Rectal smooth muscle tissue (tissue), 1 donor: ENCODE data around the gene NAT9.

Experiments used
- H3K27ac ChIP-seq: one replicate; pipeline ENCODE4 v1.7.0; 2013; ENCODE audit warnings: low read depth, low read length, inconsistent platforms
- H3K27me3 ChIP-seq: one replicate; pipeline ENCODE4 v1.7.0; 2013; ENCODE audit warnings: low read length; ENCODE audit not compliant: control insufficient read depth, insufficient read depth
- H3K36me3 ChIP-seq: one replicate; pipeline ENCODE4 v1.7.0; 2013; ENCODE audit warnings: low read length; ENCODE audit not compliant: control insufficient read depth, insufficient read depth
- H3K4me1 ChIP-seq: one replicate; pipeline ENCODE4 v1.7.0; 2013; ENCODE audit warnings: low read length; ENCODE audit not compliant: control insufficient read depth, insufficient read depth
- H3K4me3 ChIP-seq: one replicate; pipeline ENCODE4 v1.7.0; 2013; ENCODE audit warnings: low read length
- H3K9ac ChIP-seq: one replicate; pipeline ENCODE4 v1.7.0; 2013; ENCODE audit warnings: low read length

Gene NAT9

DNA sequence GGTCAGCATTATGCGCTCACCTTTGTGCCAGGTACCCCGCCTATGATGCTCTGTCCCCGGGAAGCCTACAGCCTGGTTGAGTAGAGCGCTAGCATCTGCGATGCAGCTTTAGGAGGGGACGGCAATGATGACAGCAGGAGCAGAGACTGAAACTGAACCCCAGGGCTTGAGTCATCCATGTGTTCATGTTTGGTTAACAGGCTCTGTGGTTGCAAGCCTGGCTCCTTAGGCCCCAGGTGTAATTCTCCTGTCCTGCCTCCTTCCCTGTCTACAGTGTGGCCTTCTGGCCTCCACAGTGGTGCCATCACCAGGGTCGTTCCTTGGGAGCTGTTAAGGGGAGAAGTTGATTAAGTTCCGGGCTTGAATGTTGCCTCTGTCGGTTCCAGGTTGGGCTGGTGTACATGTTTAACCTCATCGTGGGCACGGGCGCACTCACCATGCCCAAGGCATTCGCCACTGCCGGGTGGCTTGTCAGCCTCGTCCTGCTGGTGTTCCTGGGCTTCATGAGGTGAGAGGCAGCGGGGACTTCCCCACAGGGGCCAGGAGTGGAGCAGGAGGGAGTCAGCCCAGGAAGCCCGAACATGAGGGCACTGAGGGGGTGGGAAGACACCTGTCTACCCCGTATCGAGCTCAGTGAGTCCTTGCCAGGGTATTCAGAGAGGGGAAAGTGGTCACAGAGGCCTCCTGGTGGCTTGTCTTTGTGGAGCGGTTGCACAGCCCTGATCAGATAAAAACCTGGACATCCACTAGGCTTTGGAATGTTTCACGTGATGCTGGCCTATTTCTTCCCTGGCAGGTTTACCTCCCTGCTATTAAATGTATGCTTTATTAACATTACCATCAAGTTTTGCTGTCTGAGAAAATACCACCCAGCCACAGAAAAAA is 9.2 kb upstream of the NAT9 start:
- no peak overlapping the region for H3K4me3 ChIP-seq
- no peaks in the 10 kb centered on the region for H3K4me1 ChIP-seq
- no peak overlapping the region for H3K9ac ChIP-seq
- no peaks in the 10 kb centered on the region for H3K27me3 ChIP-seq
- H3K36me3 ChIP-seq, result peaks cover 8% of the 10 kb centered on the region
- H3K27ac ChIP-seq, result no peak overlapping the region

DNA sequence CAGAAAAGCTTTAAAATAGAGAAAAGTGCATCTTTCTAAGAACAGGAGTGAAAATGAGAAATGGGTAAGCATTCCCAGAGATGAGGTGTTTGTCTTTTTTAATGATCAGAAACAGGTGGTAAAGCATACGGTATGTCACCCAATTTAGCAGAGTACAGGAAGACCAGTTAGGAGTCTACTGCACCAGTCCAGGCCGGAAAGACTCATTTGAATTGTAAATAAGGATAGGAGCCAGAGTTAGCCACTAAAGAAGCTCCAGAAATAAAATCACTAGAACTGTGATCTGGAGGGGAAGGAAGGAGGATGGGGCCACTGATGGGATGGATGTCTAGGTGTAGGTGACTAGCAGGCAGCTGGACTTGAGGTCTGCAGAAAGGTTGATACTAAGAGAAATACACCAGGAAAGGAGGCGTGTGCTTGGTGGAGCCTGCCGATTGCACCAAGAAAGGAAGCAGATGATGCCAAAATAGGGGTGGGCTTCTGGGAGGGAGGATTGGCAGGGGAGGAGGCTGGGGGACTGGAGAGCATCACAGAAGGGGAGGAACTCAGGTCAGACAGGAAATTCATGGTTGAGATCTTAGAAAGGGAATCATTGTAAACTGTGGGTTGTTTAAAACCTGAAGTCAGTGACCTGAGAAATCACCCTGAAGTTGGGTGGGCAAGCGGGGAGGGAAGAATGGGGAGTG is 8.1 kb upstream of the NAT9 start:
- Histone ChIP-seq H3K4me3 (no peak overlapping the region), H3K27ac (no peak overlapping the region), H3K27me3 (no peaks in the 10 kb centered on the region), H3K4me1 (no peaks in the 10 kb centered on the region), H3K36me3 (peaks cover 3% of the 10 kb centered on the region), H3K9ac (no peak overlapping the region)

DNA sequence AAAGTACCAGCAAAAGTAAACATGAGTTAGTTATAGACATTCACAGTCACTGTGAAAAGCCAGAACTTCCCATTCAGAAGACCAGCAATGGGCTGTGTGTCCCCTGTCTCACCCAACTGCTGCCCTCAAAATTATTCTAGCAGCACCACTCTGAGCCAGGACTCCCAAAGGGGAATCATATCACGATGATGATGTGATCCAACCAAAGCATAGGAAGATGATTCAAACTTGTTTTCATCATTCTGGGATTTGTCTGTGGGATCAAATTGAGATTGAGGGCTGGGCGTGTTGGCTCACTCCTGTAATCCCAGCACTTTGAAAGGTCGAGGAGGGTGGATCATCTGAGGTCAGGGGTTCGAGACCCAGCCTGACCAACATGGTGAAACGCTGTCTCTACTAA is 6.4 kb upstream of the NAT9 start:
- Histone ChIP-seq H3K27me3 (no peaks in the 10 kb centered on the region), H3K27ac (no peak overlapping the region), H3K4me3 (no peak overlapping the region), H3K9ac (no peak overlapping the region), H3K36me3 (no peaks in the 10 kb centered on the region), H3K4me1 (no peaks in the 10 kb centered on the region)

DNA sequence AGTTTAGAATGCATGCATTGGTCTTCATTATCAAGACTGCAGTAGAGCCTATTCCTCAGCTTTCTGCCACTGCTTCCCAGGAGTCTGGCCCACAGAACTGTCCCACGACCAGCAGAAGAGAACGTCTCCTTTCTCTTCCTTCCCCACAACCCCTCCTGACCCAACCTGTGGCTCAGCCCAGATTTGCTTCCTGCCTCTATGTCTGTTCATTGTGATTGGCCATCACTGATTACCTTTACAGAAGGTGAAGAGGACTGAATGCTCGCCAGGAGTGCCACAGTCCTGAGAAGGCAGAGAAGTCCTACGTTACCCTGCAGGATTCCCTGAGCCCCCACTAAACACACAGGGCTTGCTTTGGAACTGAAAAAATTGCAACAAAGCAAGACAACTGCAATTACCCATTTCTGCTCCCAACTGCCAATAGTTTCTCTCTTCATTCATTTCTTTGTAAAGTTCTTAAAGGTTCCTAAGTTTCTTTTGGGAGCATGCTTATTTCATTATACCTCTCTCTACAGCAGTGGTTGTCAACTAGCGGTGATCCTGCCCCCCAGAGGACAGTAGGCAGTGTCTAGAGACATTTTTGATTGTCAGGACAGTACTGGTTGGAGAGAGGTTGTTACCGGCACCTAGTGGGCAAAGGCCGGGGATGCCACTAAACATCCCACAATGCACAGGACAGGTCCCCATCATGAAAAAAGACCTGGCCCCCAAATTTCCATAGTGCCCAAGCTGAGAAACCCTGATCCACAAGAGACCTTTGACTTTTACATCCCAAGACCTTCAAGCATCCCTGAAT is 4.5 kb upstream of the NAT9 start:
- Histone ChIP-seq H3K27ac (no peak overlapping the region), H3K4me1 (peaks cover 4% of the 10 kb centered on the region), H3K36me3 (no peaks in the 10 kb centered on the region), H3K9ac (no peak overlapping the region), H3K27me3 (no peaks in the 10 kb centered on the region), H3K4me3 (no peak overlapping the region)

DNA sequence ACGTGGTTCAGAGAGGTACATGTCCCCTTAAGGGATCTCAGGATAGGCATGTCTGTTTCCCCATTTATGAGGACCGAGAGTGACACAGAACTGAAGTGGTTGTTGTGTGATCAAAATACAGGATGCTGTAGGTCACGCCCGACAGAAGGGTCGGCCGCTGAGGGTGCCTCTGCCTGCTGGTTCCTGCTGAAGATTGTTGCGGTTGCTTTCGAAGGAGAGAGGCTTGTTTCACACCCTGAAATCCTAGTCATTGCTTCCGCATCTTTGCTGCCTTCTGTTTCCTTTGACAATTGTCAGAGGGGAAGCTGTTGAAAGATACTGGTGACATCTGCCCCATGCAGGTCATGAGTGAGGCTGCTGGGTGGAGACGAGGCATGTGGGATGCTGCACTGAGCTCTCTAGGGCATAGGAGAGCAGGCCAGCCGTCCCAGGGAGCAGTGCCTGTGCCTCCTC is 3.8 kb upstream of the NAT9 start:
- Histone ChIP-seq H3K9ac (no peak overlapping the region), H3K27me3 (no peaks in the 10 kb centered on the region), H3K4me3 (no peak overlapping the region), H3K4me1 (peaks cover 10% of the 10 kb centered on the region), H3K36me3 (no peaks in the 10 kb centered on the region), H3K27ac (no peak overlapping the region)

DNA sequence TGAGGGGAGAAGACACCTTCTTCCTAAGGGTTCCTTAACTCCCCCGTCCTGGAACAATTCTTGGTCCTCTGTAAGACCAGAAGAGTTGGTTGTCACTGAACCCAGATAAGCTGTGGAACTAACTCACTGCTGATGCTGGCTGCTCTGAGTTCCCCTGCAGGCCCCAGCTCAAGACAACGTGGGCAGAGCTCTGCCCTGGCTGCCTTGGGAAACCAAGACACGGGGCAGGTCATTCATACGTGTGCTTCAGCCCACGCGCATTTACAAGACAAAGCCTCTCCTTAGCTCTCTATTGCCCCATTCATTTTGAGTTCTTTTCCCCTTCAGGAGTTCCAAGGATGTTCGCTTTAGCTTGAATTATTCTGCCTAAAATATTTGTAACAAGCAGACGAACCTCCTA is 3.4 kb upstream of the NAT9 start:
- Histone ChIP-seq H3K27ac (peak overlapping the region; percentile 19), H3K9ac (no peak overlapping the region), H3K4me1 (peaks cover 10% of the 10 kb centered on the region), H3K27me3 (no peaks in the 10 kb centered on the region), H3K4me3 (no peak overlapping the region), H3K36me3 (no peaks in the 10 kb centered on the region)

DNA sequence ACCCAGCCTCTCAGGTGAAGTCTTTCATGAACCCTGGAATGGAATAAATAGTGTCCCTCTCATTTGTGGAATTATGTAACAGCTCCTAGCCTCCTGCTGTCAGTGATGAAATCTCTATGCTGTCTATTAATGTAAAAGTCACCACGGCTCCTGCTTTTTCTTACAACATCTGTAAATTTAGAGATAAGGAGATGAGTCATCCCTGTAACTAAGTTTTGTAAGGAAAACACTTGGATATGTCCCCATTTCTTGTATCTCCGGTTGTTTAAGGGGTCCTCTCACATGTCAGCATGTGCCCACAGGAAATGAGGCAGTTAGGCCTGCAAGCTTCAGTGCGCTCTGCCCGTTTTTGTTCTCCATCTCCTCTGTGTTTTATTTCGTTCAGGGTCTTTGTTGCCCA is 2.8 kb upstream of the NAT9 start:
- H3K4me3 ChIP-seq, result no peak overlapping the region
- no peak overlapping the region for H3K9ac ChIP-seq
- no peaks in the 10 kb centered on the region for H3K36me3 ChIP-seq
- no peaks in the 10 kb centered on the region for H3K27me3 ChIP-seq
- H3K27ac ChIP-seq, result no peak overlapping the region
- peaks cover 10% of the 10 kb centered on the region for H3K4me1 ChIP-seq

DNA sequence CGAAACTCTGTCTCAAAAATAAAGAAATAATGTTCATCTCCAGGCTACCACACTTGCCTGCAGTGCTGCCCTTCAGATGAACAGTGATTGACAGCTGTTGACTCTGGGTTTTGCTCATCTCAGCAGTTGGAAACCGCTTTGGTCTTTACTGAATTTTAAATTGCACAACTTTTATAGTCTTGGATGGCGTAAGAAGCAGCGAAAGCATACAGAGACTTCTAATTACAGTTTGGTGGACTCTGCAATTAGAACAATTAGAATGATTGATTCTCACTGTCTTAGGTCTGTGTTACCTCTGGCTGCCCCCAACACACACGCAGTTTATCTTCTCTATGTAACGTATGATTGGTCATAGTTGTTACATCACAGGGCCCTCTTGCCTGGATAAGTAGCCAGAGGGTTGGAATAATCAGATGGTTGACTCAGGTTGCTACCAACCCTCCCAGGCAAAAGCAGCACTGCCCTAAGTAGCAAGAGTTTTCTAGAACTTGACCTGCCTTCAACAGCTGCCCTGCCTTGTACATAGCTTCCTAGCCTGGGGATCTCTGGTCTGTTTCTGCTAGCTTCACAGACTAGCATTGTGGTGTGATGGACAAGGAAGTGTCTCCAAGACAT is 1.9 kb upstream of the NAT9 start:
- no peaks in the 10 kb centered on the region for H3K27me3 ChIP-seq
- H3K9ac ChIP-seq, result no peak overlapping the region
- H3K36me3 ChIP-seq, result peaks cover 7% of the 10 kb centered on the region
- H3K4me1 ChIP-seq, result peaks cover 10% of the 10 kb centered on the region
- no peak overlapping the region for H3K4me3 ChIP-seq
- no peak overlapping the region for H3K27ac ChIP-seq

DNA sequence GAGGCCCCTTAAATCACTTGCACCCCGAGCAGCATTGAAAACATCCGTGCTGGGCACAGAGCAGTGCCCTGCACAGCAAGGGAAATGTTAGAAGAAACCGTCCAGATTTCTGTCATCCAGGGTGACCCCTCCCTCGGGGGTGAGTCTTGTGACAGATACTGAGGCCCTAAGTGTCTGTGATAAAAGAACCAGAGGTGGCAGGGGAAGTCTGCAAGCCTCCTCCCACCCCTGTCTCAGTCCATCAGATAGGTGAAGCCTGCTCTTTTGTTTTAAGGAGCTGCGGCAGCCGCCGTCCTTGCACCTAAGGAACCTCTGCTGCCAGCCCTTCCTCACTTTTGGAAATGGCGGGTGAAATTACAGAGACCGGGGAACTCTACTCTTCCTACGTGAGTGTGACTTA is 845 bp upstream of the NAT9 start:
- H3K4me1 ChIP-seq, result peaks cover 10% of the 10 kb centered on the region
- no peak overlapping the region for H3K9ac ChIP-seq
- H3K4me3 ChIP-seq, result peak overlapping the region; percentile 95
- H3K27ac ChIP-seq, result no peak overlapping the region
- no peaks in the 10 kb centered on the region for H3K27me3 ChIP-seq
- peaks cover 17% of the 10 kb centered on the region for H3K36me3 ChIP-seq

DNA sequence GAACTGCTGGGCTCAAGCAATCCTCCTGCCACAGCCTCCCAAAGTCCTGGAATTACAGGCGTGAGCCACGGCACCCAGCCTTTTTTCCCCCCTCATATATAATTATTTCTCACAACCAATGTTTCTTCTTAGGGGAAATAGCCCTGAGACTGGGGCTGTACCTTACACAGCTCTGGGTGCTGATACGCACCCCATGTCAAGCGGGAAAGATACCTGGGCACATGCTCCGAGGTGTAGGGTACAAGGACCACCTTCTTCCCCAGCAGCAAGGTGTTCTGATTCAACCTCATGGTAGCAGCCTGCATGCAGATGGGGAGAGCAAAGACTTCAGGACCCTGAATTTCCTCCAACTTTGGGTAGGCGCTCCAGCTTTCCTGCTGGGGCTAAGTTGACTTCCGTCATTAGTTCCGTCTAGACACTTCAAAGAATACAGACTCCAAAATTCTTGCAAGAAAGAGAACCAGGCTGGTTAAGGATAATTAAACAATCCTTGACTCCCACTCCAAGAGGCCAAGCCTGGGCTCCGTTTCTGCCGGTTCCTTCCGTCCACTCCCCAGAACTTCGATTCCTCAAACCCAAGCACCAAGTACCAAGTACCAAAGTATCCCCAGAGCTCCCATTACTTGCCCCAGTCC is 619 bp downstream of the NAT9 start:
- Histone ChIP-seq H3K27ac (peak overlapping the region; percentile 57), H3K9ac (peak overlapping the region; percentile 66)

DNA sequence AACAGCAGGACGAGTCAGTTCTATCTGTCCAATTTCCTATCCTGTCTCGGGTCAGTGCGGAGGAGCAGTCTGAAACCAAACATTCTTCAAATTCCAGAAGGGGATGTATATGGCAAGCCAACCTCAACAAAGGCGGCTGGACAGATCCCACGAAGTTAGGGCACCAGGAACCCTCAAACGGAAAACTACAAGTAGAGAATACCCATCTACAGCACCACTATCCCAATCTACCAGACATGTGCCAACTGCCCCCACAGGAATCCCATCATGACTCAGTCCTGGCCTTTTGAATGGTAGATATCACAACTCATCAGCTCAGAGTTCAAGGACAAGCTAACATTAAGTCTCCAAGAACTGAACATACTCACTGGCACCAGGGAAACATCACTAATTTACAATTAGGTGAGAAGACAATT is 2.3 kb downstream of the NAT9 start:
- H3K36me3 ChIP-seq, result peaks cover 28% of the 10 kb centered on the region
- H3K27ac ChIP-seq, result no peak overlapping the region
- no peaks in the 10 kb centered on the region for H3K27me3 ChIP-seq
- H3K4me1 ChIP-seq, result peaks cover 10% of the 10 kb centered on the region
- H3K9ac ChIP-seq, result no peak overlapping the region
- H3K4me3 ChIP-seq, result no peak overlapping the region

More for the DNA sequence above, 619 bp downstream of the NAT9 start:
- H3K4me3 ChIP-seq, result peak overlapping the region; percentile 95
- H3K4me1 ChIP-seq, result peaks cover 10% of the 10 kb centered on the region
- peaks cover 28% of the 10 kb centered on the region for H3K36me3 ChIP-seq
- no peaks in the 10 kb centered on the region for H3K27me3 ChIP-seq
